ENCODE measurements around the gene RUNX1. TPM values are rescaled to one million over a fixed set of nuclear protein-coding genes. Genes with fewer than 3 reads are reported as not detected.

The RUNX1 gene
- total RNA-seq, 1 experiment from 2014 or later: 95.4 TPM

- H3K36me3 Mint-ChIP-seq (ENCODE audit: insufficient read depth, unreplicated experiment): no peaks in the 10 kb centered on the region
- no peak for DNase-seq
- H3K9me3 Mint-ChIP-seq (ENCODE audit: low read depth, unreplicated experiment): no peaks in the 10 kb centered on the region
- no peaks in the 10 kb centered on the region for H3K4me1 Mint-ChIP-seq (ENCODE audit: low read depth, unreplicated experiment)
- H3K27me3 Mint-ChIP-seq (ENCODE audit: unreplicated experiment): no peaks in the 10 kb centered on the region
- BruUV-seq (replicated peaks): no TSS peak
- TF ChIP-seq CTCF (IDR thresholded peaks at IDR 0.05; ENCODE audit: unreplicated experiment): no peak
- H3K4me3 Mint-ChIP-seq (ENCODE audit: low read depth, unreplicated experiment): no peak overlapping the region
- no peak overlapping the region for H3K27ac Mint-ChIP-seq (ENCODE audit: unreplicated experiment)
- intact Hi-C loops (cut with micrococcal nuclease; ENCODE audit: unreplicated experiment): no loop called here
- CTCF ChIA-PET: no interaction called here
Observed at GRCh38 chr21:34766862-34767261, 282.2 kb downstream of the RUNX1 start.

GRCh38 chr21:34765619-34766018, 283.5 kb downstream of the RUNX1 start:
- Mint-ChIP-seq H3K36me3 (ENCODE audit: insufficient read depth, unreplicated experiment) (no peaks in the 10 kb centered on the region), H3K27ac (ENCODE audit: unreplicated experiment) (no peak overlapping the region), H3K4me3 (ENCODE audit: low read depth, unreplicated experiment) (no peak overlapping the region), H3K9me3 (ENCODE audit: low read depth, unreplicated experiment) (no peaks in the 10 kb centered on the region), H3K4me1 (ENCODE audit: low read depth, unreplicated experiment) (no peaks in the 10 kb centered on the region), H3K27me3 (ENCODE audit: unreplicated experiment) (no peaks in the 10 kb centered on the region)
- TF ChIP-seq CTCF (IDR thresholded peaks at IDR 0.05; ENCODE audit: unreplicated experiment): no peak
- no TSS peak for BruUV-seq (replicated peaks)
- intact Hi-C loops (cut with micrococcal nuclease; ENCODE audit: unreplicated experiment): no loop called here
- no peak for DNase-seq
- CTCF ChIA-PET: interaction anchor here (1.4 kb wide), 1 partner anchor 22 kb away, joined by 3 read pairs; no protein-coding TSS in a partner anchor

DNA sequence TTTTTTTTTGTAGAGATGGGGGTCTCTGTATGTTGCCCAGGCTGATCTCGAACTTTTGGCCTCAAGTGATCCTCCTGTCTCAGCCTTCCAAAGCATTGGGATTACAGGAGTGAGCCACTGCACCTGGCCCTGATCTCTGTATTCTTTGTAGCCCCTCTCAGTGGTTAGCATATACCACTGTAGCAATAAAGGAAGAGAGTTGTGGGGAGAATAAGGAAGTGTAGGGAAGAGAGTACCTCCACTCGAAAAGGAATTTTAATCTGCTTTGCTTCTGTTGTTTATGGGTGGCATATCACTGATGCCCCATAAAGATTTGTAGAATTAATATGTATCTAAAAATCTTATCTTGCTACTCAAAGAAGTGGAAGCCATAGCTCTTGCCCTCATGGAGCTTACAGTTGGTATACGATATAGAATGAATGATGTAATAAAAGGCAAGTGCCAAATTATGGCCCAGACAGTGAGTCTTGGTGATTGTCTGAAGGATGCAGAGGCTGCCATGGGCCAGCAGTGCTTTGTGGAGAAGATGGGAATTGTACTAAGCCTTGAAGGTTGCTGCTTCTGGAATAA, 284.3 kb downstream of the RUNX1 start:
- no peaks in the 10 kb centered on the region for H3K4me1 Mint-ChIP-seq (ENCODE audit: low read depth, unreplicated experiment)
- H3K36me3 Mint-ChIP-seq (ENCODE audit: insufficient read depth, unreplicated experiment): no peaks in the 10 kb centered on the region
- CTCF ChIA-PET: interaction anchor here (0.6 to 1.4 kb wide), 2 partner anchors 21 to 1653 kb away, joined by 3 to 5 read pairs; no protein-coding TSS in a partner anchor
- no peaks in the 10 kb centered on the region for H3K9me3 Mint-ChIP-seq (ENCODE audit: low read depth, unreplicated experiment)
- BruUV-seq (replicated peaks): no TSS peak
- H3K27me3 Mint-ChIP-seq (ENCODE audit: unreplicated experiment): no peaks in the 10 kb centered on the region
- intact Hi-C loops (cut with micrococcal nuclease; ENCODE audit: unreplicated experiment): no loop called here
- DNase-seq: no peak
- no peak overlapping the region for H3K4me3 Mint-ChIP-seq (ENCODE audit: low read depth, unreplicated experiment)
- no peak overlapping the region for H3K27ac Mint-ChIP-seq (ENCODE audit: unreplicated experiment)
- TF ChIP-seq CTCF (IDR thresholded peaks at IDR 0.05; ENCODE audit: unreplicated experiment): no peak

- CTCF ChIA-PET: no interaction called here
- BruUV-seq (replicated peaks): no TSS peak
- no peak overlapping the region for H3K27ac Mint-ChIP-seq (ENCODE audit: unreplicated experiment)
- intact Hi-C loops (cut with micrococcal nuclease; ENCODE audit: unreplicated experiment): no loop called here
- H3K4me3 Mint-ChIP-seq (ENCODE audit: low read depth, unreplicated experiment): no peak overlapping the region
- TF ChIP-seq CTCF (IDR thresholded peaks at IDR 0.05; ENCODE audit: unreplicated experiment): no peak
- DNase-seq: no peak
- H3K27me3 Mint-ChIP-seq (ENCODE audit: unreplicated experiment): no peaks in the 10 kb centered on the region
- no peaks in the 10 kb centered on the region for H3K9me3 Mint-ChIP-seq (ENCODE audit: low read depth, unreplicated experiment)
- no peaks in the 10 kb centered on the region for H3K36me3 Mint-ChIP-seq (ENCODE audit: insufficient read depth, unreplicated experiment)
- no peaks in the 10 kb centered on the region for H3K4me1 Mint-ChIP-seq (ENCODE audit: low read depth, unreplicated experiment)
Observed at GRCh38 chr21:34762786-34763185, 286.3 kb downstream of the RUNX1 start.
